HG03521 (cell line): ENCODE measurements around the gene KIAA1755.

ENCODE experiments used
- ATAC-seq: cut with Tn5 transposase; IDR thresholded peaks from one replicate; pipeline ENCODE4 v1.9.1; 2021; ENCODE audit warnings: mild to moderate bottlenecking, moderate library complexity; ENCODE audit not compliant: unreplicated experiment

The KIAA1755 gene

DNA sequence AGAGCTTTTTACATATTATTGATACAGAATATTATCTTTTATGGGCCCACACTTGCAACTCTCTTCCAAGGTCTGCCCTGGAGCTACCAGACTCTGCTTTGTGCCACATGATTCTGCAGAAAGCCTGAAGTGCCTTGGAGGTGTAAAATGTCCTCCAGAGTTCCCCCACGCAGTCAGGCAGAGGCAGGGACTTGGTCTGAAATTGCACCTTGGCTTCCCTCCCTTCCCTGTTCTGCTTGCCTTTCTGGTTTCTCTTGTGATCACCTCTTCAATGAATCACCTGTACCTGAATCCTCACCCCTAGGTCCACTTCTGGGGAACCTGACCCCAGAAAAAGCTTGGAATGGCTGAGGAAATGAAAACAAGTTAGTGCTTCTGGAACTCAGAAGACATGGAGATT, 52.4 kb downstream of the KIAA1755 start:
- no peak for ATAC-seq

DNA sequence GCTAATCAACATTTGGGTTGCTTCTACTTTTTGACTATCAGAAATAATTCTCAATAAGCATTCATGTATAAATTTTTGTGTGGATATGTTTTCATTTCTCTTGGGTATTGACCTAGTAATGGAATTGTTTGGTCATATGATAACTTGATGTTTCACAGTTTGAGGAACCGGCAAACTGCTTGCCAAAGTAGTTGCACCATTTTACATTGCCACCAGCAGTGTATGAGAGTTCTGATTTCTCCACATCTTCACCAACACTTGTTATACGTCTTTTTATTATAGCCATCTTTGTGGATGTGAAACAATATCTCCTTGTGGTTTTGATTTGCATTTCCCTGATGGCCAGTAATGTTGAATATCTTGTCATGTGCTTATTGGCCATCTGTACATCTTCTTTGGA, 52.9 kb downstream of the KIAA1755 start:
- no peak for ATAC-seq

DNA sequence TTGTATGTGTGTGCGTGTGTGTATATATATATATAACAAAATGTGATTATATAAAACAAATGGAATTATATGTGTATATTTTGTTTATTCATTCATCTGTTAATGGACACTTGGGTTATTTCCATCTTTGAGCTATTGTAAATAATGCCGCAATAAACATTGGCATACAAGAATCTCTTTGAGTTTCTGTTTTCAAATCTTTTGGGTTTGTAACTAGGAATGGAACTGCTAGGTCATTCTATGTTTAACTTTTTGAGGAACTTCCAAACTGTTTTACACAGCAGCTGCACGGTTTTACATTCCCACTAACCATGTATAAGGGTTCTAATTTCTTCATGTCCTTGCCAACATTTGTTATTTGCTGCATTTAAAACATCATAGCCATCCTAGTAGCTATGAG, 55.5 kb downstream of the KIAA1755 start:
- no peak for ATAC-seq

DNA sequence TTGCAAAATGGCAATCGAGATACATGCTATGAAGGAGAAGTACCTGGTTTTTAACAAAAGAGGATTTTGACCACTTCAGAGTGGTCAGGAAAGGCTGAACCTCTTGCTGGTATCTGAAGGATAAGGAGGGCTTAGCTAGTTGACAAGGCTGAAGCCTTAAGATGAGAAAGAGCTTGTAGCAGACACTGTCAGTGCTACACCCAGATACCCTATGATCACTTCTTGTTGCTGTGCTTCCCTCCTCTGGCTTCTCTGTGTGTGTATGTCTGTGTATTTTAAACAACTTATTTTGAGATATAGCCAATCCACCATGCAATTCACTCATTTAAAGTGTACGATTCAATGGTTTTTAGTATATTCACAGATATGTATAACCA, 56.6 kb downstream of the KIAA1755 start:
- ATAC-seq: no peak

DNA sequence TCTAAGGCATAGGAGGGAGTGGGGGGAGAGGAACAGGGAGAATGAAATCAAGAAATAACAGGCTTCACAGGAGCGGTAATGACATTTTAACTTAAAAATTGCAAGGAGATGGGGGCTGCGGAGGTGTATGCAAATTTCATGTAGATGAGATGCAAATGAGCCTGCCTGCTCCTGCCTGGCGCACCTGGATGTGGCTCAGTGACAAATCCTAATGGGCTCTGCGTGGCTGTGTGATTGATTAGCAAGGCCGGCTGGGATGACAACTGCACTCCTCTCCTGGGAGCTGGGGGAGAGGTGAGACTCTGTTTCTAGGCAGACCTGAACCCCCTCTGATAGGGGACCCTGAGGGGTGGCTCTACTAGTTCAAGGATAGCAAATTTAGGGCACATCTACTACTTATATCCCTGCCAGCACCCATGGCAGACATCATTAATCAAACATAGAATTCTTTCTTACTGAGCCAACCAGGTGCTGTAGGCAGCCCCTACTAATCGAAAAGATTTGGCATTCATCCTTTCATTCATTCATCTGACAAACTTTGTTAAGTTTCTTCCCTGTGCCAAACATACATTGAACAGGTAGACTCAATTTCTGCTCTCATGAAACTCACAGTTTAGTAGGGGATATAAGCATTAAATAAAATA, 57.1 kb downstream of the KIAA1755 start:
- ATAC-seq: no peak

DNA sequence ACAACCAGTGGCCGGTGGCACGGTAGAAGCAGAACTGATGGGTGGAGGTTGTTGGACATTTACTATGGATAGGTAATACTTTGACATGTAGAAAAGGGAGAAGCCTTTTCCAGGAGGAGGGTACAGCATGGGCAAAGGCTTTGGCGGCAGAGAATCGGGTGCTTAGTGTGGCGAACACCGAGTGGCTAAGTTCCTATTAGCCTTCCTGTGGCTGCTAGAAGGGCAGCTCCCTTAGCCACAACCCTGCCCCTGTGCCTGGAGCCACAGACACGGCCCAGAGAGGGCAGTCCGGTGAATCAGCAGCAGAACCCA, 57.6 kb downstream of the KIAA1755 start:
- no peak for ATAC-seq

DNA sequence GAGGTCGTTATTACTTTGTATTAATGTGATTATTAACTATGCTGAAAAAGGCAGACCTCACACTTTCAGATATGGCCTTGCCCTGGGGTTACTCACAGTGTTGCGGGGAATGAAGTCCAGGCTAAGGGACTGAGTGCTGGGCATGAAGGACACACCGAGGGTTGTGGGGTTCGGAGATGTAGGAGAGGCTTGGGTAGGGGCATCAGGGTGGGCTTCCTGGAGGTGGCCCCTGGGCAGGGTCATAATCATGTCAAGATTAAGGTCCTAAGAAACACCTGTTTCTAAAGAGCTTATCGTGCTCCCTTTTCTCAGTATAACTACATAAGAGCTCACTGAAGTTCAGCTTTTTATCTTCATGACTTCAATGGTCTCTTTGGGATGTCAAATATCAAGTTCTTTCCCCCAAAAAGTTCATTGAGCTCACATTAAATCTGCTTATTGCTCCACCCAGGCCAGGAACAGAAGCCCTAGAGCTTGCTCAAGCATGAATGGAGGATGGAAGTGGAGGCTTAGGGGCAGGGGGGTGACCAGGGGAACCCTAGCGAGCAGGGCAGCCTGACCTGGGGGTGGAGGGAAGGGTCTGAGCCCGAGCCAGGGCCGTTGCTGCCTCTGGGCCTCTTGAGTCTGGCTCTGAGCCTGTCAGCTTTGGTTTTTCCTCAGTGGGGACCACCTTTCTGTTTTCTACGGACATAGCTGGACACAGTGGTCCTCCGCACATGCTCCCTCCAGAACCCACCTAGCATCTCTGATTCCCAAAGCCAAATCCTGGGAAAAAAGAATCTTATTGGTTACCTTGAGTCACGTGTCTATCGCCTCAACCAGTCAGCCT, 58.2 kb downstream of the KIAA1755 start:
- ATAC-seq: no peak

DNA sequence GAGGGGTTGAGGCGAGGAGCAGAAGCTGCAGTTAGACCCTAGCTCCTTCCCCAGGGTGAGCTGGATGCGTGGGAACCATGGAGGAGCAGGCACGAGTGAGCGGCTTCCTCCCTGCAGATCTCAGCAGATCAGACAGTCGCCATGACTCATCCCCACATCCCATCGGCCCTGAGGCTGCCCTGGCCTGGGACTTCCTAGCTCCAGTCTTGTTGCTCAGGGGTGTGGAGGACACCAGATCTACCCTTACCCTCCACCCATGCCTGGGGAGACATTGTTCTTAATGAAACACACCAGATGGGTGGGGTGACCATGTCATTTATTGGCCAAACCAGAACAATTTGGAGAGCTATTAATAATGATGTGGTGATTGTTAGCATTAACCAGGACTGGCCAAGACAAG, 59.2 kb downstream of the KIAA1755 start:
- no peak for ATAC-seq

DNA sequence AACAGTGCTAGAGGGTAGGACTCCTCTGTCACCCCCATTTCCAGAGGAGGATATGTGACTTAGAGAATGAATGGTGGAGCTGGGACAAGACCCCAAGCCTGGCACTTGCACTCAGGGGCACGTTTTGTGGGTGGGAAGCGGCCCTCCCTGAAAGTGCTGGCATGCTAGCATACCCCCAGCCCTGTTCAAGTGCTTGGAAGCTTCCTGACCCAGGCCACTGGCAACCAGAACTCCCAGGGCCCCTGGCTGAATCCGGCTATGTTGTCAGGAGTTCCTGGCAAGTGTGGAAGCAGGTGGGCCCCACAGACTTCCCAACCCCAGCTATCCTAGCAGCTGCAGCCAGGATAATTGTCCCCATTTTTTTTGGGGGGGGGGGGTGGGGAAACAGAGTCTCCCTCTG, 59.9 kb downstream of the KIAA1755 start:
- no peak for ATAC-seq

DNA sequence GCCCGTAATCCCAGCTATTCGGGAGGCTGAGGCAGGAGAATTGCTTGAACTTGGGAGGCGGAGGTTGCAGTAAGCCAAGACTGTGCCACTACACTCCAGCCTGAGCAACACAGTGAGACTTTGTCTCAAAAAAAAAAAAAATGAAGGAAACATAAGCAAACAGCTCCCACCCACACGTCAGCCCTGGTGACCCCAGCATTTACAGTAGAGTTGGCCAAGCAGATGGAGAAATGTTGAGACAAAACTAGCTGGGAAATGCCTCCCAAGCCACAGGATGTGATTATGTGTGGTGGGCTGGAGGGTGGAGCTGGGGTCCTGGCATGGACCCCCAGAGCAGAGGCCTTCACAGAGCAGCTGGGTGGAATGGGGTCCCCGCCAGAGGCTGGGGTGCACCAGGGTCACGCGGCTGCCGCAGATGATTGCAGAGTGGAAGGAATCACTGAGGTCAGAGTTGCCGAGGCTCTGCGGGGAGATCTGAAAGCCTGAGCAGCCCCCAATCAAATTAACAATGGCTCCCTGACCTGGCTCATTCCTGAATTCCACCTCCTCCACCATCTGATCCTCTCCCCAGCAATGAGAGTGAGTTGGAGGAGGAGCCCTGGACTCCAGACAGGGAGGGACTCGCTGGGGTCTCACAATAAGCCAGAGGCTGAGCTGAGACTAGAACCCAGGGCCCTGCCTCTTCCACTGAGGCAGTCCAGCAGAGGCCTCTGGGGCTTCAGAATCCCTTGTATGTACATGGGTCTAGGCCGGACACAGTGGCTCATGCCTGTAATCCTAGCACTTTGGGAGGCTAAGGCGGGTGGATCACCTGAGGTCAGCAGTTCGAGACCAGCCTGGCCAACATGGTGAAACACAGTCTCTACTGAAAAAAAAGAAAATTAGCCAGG, 60.8 kb downstream of the KIAA1755 start:
- ATAC-seq: no peak

DNA sequence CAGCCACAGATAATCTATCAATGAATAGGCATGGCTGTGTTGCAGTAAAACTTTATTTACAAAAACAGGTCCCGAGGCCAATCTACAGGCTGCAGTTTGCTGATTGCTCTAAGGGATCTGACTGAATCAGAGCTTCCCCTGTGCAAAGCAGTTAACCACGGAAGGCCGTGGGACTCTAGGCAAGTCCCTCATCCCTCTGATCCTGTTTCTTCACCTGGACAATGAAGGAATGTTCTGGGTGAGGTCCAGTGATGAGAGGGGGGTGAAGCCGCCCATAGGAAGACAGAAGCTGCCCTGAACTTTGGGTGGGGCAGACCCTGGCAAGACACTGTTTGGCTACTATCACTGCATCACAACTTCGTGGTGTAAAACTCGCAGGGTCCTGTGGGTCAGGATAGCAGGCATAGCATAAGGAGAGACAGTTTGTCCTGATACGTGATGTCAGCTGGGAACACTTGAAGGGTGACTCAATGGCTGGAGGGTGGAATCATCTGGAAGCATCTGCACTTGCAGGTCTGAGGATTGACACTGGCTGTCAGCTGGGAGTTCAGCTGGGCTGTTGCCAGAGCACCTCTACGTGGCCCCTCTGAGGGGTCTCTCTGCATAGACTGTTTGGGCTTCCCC, 62.2 kb downstream of the KIAA1755 start:
- no peak for ATAC-seq

DNA sequence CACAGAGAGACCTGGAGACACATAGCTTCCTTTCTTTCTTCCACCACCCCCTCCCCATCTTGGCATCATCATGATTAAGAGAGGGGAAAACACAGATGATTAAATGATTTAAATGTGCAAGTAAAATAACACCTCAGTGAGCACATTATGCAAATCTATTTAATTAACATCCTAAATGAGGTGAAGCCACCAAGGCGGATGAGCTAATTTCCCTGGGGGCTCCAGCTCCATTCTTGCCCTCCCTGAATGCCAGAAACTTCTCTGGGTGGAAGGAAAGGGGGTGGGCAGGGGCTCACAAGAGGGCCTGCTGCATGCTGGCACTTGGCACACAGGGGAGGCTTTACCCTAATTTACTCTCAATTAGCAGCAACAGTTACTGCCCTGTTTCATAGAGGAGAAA, 62.9 kb downstream of the KIAA1755 start:
- no peak for ATAC-seq

DNA sequence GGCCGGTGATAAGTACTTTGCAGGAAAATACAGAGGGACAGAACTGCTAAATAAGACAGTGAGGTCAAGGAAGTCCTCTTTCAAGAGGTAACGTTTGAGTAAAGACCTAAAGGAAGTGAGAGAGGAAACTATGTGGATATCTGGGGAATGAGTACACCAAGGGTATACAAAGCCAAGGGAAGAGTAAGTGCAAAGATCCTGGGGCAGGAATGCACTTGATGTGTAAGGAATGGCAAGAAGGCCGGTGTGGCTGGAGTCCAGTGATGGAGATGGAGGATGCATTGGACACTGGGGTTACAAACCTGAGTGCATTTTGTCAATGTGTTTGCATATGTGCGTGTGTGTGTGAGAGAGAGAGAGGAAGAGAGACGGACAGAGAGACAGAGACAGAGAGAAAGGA, 63.3 kb downstream of the KIAA1755 start:
- no peak for ATAC-seq

DNA sequence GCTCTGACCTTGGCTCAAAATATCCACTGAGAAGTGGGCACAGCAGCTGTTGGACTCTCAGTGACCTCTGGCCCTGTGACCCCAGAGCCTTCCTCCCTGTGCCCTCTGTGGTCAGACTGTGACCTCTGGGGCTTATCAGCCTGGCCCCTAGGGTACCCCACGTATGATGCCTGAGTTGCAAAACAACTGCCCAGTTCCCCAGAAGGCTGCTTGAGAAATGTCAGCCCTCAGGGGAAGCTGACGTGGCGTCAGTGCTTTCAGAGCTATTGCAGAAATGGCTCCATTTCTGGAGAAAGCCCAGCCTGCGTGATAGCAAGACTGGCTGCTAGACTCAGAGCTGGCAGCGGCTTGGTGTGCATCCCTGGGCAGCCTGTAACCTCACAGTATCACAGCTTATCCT, 63.9 kb downstream of the KIAA1755 start:
- no peak for ATAC-seq

DNA sequence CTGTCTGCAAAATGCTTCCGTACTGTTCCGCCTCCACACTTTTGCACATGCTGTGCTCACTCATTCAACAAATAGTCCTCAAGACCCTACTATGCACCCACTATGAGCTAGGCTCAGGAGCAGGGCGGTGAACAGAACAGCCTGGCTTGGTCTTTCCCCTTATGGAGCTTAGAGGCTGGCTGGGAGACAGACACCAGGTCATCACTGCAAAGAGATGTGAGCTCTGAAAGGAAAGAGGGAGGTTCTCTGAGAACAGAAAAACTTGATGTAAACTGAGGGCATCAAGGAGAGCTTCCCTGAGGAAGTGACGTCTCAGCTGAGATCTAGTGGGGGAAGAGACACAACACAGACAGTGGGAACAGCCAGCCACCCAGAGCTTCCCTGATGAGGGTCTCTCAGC, 64.5 kb downstream of the KIAA1755 start:
- ATAC-seq: no peak

DNA sequence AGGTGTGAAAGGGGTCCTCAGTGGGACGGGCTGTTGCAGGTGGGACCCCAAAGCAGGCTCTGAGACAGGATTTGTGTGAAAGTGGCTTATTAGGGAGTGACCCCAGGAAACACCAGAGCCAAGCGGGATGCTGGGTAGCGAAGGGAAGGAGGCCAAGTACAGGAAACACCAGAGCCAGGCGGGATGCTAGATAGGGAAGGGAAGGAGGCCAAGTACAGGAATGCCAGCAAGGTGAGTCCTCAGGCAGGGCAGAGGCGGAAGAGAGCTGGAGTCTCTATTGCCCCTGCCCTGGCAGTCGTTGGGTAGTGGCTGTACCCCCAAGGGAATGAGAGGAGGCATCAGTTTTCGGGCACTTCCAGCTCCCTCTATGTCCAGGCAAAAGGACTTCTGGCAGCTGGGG, 65.0 kb downstream of the KIAA1755 start:
- no peak for ATAC-seq

DNA sequence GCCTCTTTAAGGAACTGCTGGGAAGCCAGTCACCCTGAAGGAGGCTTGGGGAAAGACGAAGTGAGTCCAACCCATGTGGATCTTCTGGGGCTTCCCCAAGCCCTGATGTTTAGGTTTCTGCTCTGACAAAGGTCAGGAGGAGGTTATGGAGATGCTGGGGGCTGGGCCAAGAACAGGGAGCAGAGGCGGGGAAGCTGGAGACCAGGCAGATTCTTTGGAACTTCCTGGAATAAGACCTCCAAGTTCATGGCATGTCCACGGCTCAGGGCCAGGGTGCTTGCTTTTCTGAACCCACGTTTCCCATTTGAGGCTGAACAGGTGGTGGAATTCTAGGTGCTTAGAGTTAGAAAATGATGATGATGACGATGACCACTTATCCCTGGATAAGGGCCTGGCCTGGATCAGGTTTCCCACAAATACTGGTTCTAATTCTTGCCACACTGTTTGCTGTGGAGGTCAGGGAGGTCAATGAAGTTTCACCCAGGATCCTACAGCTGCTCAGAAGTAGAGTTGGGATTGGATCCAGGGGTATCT, 65.5 kb downstream of the KIAA1755 start:
- no peak for ATAC-seq

DNA sequence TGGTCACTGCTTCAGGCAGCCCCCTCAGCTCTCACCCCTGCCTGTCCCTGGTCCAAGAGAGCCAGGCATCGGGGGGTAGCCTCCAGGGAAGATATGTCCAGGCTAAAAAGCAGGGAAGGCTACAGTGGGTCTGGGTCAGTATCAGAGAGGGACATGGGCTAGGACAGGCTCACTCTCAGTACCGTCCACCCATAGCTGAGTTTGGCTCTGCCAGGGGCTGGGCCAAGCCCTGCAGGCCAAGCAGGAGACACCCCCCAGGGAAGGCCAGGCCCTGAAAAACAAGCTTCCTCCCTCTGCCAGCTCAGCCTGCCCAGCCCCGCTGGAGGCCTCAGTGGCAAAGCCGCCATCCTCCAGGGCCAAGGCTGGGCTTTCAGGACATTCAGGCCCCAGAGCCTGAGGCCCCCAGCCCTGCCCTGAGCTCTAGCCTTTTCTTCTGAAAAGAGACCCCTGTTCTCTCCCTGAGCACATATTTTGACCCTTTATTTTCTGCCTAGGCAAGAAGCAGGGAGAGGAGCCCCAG, 66.9 kb downstream of the KIAA1755 start:
- no peak for ATAC-seq

DNA sequence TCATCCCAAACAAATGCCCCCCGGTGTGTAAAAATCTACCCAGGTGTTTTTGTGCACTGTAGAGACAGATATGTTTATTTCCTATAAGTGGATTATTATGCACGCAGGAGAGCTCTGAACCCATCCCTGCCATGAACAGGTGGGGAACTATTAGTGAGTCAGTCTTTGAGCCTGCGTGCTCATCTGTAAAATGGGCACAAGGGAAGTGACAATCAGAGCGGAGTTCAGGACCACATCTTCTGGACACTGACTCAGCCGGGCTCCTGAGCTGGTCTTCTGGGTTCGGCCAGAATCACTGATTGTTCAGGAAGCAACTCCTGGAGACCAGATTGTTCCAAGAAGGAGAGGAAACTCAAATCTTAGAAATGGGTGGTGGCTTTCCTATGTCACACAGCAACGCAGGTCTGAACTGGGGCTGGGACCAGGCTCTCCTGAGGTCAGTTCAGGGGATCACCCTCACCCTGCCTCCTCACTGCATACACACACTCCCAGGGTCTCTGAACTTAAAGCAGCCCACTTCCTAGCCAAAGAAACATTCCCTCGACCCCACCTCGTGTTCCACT, 68.1 kb downstream of the KIAA1755 start:
- no peak for ATAC-seq

DNA sequence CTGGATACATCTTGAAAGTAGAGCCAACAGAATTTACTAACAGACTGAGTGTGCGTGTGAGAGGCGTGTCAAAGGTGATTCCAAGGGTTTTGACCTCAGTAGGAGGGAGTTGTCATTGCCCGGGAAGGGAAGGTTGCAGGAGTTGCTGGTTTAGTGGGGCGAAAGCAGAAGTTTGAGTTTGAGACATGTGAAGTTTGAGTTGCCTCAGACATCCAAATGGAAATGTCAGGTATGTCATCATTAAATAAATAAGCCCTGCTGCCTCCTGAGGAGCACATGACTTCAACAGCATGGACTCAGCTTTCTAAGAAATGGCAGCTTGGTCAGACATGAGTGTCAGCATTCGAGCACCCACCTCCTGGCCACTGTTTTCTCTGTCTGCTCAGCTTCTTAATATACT, 68.9 kb downstream of the KIAA1755 start:
- no peak for ATAC-seq

DNA sequence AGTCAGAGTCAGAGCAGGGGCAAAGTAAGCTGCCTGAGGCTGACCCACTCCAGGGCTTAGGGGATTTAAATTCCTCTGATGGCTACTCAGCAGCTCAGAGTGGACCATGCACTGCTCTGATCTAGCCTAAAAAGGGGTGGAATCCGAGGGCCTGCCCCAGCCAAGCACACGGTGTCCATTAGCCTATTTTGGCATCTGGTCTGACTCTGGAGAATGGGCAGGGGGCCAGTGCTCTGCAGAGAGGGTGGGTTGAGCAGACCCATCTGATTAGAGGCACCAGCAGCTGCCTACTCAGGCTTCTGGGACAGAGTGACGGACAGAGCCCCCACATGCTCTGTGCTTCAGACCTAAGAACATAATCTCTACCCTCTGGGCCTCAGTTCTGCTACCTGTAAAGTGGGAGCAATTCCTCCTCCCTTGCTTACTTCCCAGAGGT, 69.6 kb downstream of the KIAA1755 start:
- ATAC-seq: no peak
